OCI-LY7 (cell line): ENCODE data around the gene FAM90A1. TPM values are rescaled to one million over a fixed set of nuclear protein-coding genes. Genes with fewer than 3 reads are reported as not detected.
"Not testable (repeated sequence)": the region's sequence is repeated elsewhere in the genome, so short reads cannot be mapped to it uniquely, and the experiment has no call there.

Experiments
- BruUV-seq: library from RNA; stranded (reverse); fragments of 400-500 nt; replicated peaks from 2 replicates; lab custom pipeline; 2021; lab: Mats Ljungman, UMichigan
- CTCF ChIA-PET: fragments of 300-600 bp; sonication (Branson Sonifier 250); formaldehyde crosslinking; loops from one replicate; lab custom pipeline; 2022; ENCODE audit warnings: antibody characterized with exemption; ENCODE audit not compliant: unreplicated experiment; lab: Charles Lee
- POLR2A ChIA-PET: fragments of 300-600 bp; sonication (Branson Sonifier 250); formaldehyde crosslinking; loops from one replicate; lab custom pipeline; 2022; ENCODE audit warnings: antibody characterized with exemption; lab: Charles Lee
- DNase-seq: peaks from one replicate; pipeline ENCODE4 v3.0.0-alpha.2; 2015; ENCODE audit warnings: low spot score
- H2AFZ ChIP-seq: fragments of 200-600 bp; sonication (generic), shearing (Covaris generic); 2 replicates; pipeline ENCODE4 v1.6.1; 2014; ENCODE audit warnings: mild to moderate bottlenecking, antibody characterized with exemption, low read length, moderate library complexity
- H3K27ac ChIP-seq: fragments of 200-600 bp; sonication (generic); 2 replicates; pipeline ENCODE4 v1.5.1; 2014; ENCODE audit warnings: mixed run types, low read depth, mild to moderate bottlenecking, moderate library complexity, low read length, inconsistent platforms; ENCODE audit not compliant: poor library complexity, severe bottlenecking
- H3K36me3 ChIP-seq: fragments of 200-600 bp; sonication (generic); 2 replicates; pipeline ENCODE4 v1.6.1; 2014; ENCODE audit warnings: mild to moderate bottlenecking, antibody characterized with exemption, low read length, moderate library complexity, mixed read lengths; ENCODE audit not compliant: insufficient read depth
- H3K4me1 ChIP-seq: fragments of 200-600 bp; sonication (generic); 2 replicates; pipeline ENCODE4 v1.5.1; 2014; ENCODE audit warnings: mild to moderate bottlenecking, low read length; ENCODE audit not compliant: insufficient read depth, poor library complexity, severe bottlenecking
- H3K4me2 ChIP-seq: fragments of 200-600 bp; sonication (generic); 2 replicates; pipeline ENCODE4 v1.6.1; 2014; ENCODE audit warnings: mild to moderate bottlenecking, low read length
- H3K4me3 ChIP-seq: fragments of 200-600 bp; sonication (generic); 2 replicates; pipeline ENCODE4 v1.5.1; 2014; ENCODE audit warnings: mild to moderate bottlenecking, low read depth, low read length; ENCODE audit not compliant: poor library complexity, severe bottlenecking
- H3K79me2 ChIP-seq: fragments of 200-600 bp; sonication (generic); 2 replicates; pipeline ENCODE4 v1.6.1; 2016; ENCODE audit warnings: low read depth, mild to moderate bottlenecking, low read length, moderate library complexity, mixed read lengths; ENCODE audit not compliant: insufficient read depth
- H3K9me2 ChIP-seq: fragments of 200-600 bp; sonication (generic); 2 replicates; pipeline ENCODE4 v1.6.1; 2016; ENCODE audit warnings: mild to moderate bottlenecking, low read length, mixed read lengths; ENCODE audit not compliant: insufficient read depth
- H3K9me3 ChIP-seq: fragments of 200-600 bp; sonication (generic); 2 replicates; pipeline ENCODE4 v1.6.1; 2014; ENCODE audit warnings: mild to moderate bottlenecking, mixed run types, low read length, mixed read lengths
- H4K20me1 ChIP-seq: fragments of 200-600 bp; sonication (generic); 2 replicates; pipeline ENCODE4 v1.6.1; 2014; ENCODE audit warnings: mild to moderate bottlenecking, antibody characterized with exemption, low read length, moderate library complexity, mixed read lengths; ENCODE audit not compliant: insufficient read depth
- CTCF ChIP-seq: fragments of 200-600 bp; sonication (generic); conservative IDR thresholded peaks from 2 replicates; pipeline ENCODE4 v1.5.1; 2014; ENCODE audit warnings: mild to moderate bottlenecking, antibody characterized with exemption, low read length, moderate library complexity, mixed read lengths
- EZH2phosphoT487 ChIP-seq: fragments of 200-600 bp; sonication (generic); IDR thresholded peaks from 2 replicates; pipeline ENCODE4 v1.6.1; 2018; ENCODE audit warnings: low read depth, borderline replicate concordance, mild to moderate bottlenecking, mixed run types, antibody characterized with exemption, low read length, moderate library complexity, mixed read lengths
- intact Hi-C: fragments of 100-400 bp; cut with micrococcal nuclease; formaldehyde crosslinking; loops from one replicate; pipeline ENCODE4 v1.10.0; 2022; ENCODE audit not compliant: unreplicated experiment
- total RNA-seq, 2 experiments: library from RNA; depleted of rRNA in 1 of 2; stranded (reverse); fragments of >200 nt in 1 of 2; shearing (Covaris generic) in 1 of 2; gene quantifications; 2 replicates each; pipeline ENCODE4 v1.2.3, GENCODE V29; 2014 to 2022

The FAM90A1 gene
- total RNA-seq, 2 experiments from 2014 or later = not detected

- Histone ChIP-seq H3K4me1 (no peaks in the 10 kb centered on the region), H2AFZ (no peak overlapping the region), H3K36me3 (no peaks in the 10 kb centered on the region), H3K79me2 (no peaks in the 10 kb centered on the region), H3K4me3 (no peak overlapping the region), H3K27ac (no peak overlapping the region), H3K9me2 (no peaks in the 10 kb centered on the region), H3K9me3 (no peaks in the 10 kb centered on the region), H4K20me1 (no peaks in the 10 kb centered on the region), H3K4me2 (no peak overlapping the region)
- POLR2A ChIA-PET = interaction anchor here (0.7 kb wide), 3 partner anchors 71 to 1005 kb away, joined by 4 to 7 read pairs (median 6); no protein-coding TSS in a partner anchor
- DNase-seq = no peak
- intact Hi-C loops = no loop called here
- CTCF ChIA-PET = no interaction called here
- no TSS peak for BruUV-seq
- TF ChIP-seq EZH2phosphoT487 = no peak
- no peak for TF ChIP-seq CTCF
Measured at GRCh38 chr12:8226355-8226754, 1.1 kb downstream of the FAM90A1 start.

GRCh38 chr12:8224782-8225181 lies 2.6 kb downstream of the FAM90A1 start:
- CTCF ChIA-PET, BruUV-seq, H2AFZ ChIP-seq, H3K4me3 ChIP-seq, DNase-seq, POLR2A ChIA-PET, H3K4me2 ChIP-seq, H3K36me3 ChIP-seq, H4K20me1 ChIP-seq, H3K79me2 ChIP-seq, intact Hi-C loops, H3K9me3 ChIP-seq, H3K27ac ChIP-seq, H3K4me1 ChIP-seq, H3K9me2 ChIP-seq: not testable (repeated sequence)

GRCh38 chr12:8223646-8224045 lies 3.8 kb downstream of the FAM90A1 start:
- CTCF ChIA-PET, BruUV-seq, H3K9me2 ChIP-seq, POLR2A ChIA-PET, H3K4me2 ChIP-seq, H3K4me1 ChIP-seq, H3K9me3 ChIP-seq, H3K4me3 ChIP-seq, H2AFZ ChIP-seq, H3K79me2 ChIP-seq, DNase-seq, H4K20me1 ChIP-seq, H3K27ac ChIP-seq, intact Hi-C loops, H3K36me3 ChIP-seq: not testable (repeated sequence)

GRCh38 chr12:8222303-8222702 lies 5.1 kb downstream of the FAM90A1 start:
- H3K4me1 ChIP-seq, DNase-seq, H2AFZ ChIP-seq, H3K9me2 ChIP-seq, POLR2A ChIA-PET, intact Hi-C loops, H3K79me2 ChIP-seq, H4K20me1 ChIP-seq, H3K4me3 ChIP-seq, H3K4me2 ChIP-seq, BruUV-seq, H3K9me3 ChIP-seq, H3K27ac ChIP-seq, H3K36me3 ChIP-seq: not testable (repeated sequence)
- CTCF ChIA-PET = interaction anchor here (0.6 kb wide), 1 partner anchor 337 kb away, joined by 3 read pairs; no protein-coding TSS in a partner anchor

- H3K4me2 ChIP-seq, H3K4me3 ChIP-seq, H3K36me3 ChIP-seq, BruUV-seq, POLR2A ChIA-PET, H4K20me1 ChIP-seq, H3K9me2 ChIP-seq, H2AFZ ChIP-seq, H3K4me1 ChIP-seq, H3K9me3 ChIP-seq, DNase-seq, H3K27ac ChIP-seq, intact Hi-C loops, H3K79me2 ChIP-seq: not testable (repeated sequence)
- CTCF ChIA-PET = interaction anchor here (0.6 kb wide), 1 partner anchor 336 kb away, joined by 3 read pairs; no protein-coding TSS in a partner anchor
Measured at GRCh38 chr12:8221844-8222243, 5.6 kb downstream of the FAM90A1 start.

GRCh38 chr12:8221375-8221774 lies 6.0 kb downstream of the FAM90A1 start:
- H3K9me3 ChIP-seq, H3K4me3 ChIP-seq, H4K20me1 ChIP-seq, H3K4me2 ChIP-seq, BruUV-seq, H3K27ac ChIP-seq, CTCF ChIA-PET, H3K79me2 ChIP-seq, POLR2A ChIA-PET, DNase-seq, H3K4me1 ChIP-seq, intact Hi-C loops, H3K36me3 ChIP-seq, H3K9me2 ChIP-seq, H2AFZ ChIP-seq: not testable (repeated sequence)
